ENCODE results near the gene KLHL42. TPM values are rescaled to one million over a fixed set of nuclear protein-coding genes. Genes with fewer than 3 reads are reported as not detected.

KLHL42 gene
- total RNA-seq, 2 experiments from 2014 or later = 12.8 to 13.2 TPM

- Histone ChIP-seq H3K27me3 (ENCODE audit: control insufficient read depth in 1 of 2, insufficient read depth in 2 of 2, low read length in 2 of 2) (no peaks in the 10 kb centered on the region), H3K36me3 (ENCODE audit: insufficient read depth, low read length) (no peaks in the 10 kb centered on the region), H3K9me3 (ENCODE audit: control insufficient read depth in 1 of 2, insufficient read depth in 1 of 2, low read length in 2 of 2) (no peaks in the 10 kb centered on the region), H3K27ac (ENCODE audit: low read depth in 1 of 2, low read length in 2 of 2) (no peak overlapping the region), H3K4me3 (ENCODE audit: low read length) (no peak overlapping the region), H3K4me1 (ENCODE audit: insufficient read depth, low read length) (no peaks in the 10 kb centered on the region)
- H3K4me1 Mint-ChIP-seq (ENCODE audit: low read depth) = peaks cover 25% of the 10 kb centered on the region
- ChIA-PET CTCF (interaction anchor here (1.9 kb wide), 1 partner anchor 12 kb away, joined by 6 read pairs; no protein-coding TSS in a partner anchor), POLR2A (interaction anchor here (1.1 kb wide), 1 partner anchor 28 kb away, joined by 3 read pairs; the partner anchor contains the start of genes KLHL42 and MANSC4)
- intact Hi-C loops (cut with DNase I, micrococcal nuclease) = no loop called here
- ATAC-seq (ENCODE audit: poor library complexity) (no peak), DNase-seq (no peak)
- H3K4me3 Mint-ChIP-seq = no peak overlapping the region
- H3K9me3 Mint-ChIP-seq = no peaks in the 10 kb centered on the region
- H3K27me3 Mint-ChIP-seq = no peaks in the 10 kb centered on the region
- no peak for TF ChIP-seq CTCF (IDR thresholded peaks at IDR 0.05)
- H3K27ac Mint-ChIP-seq = no peak overlapping the region
- no peaks in the 10 kb centered on the region for H3K36me3 Mint-ChIP-seq (ENCODE audit: low read depth)
These were observed 28.8 kb downstream of the KLHL42 start for GRCh38 chr12:27808841-27809240.

GRCh38 chr12:27810756-27811155 is 30.7 kb downstream of the KLHL42 start:
- no peaks in the 10 kb centered on the region for H3K36me3 Mint-ChIP-seq (ENCODE audit: low read depth)
- Histone ChIP-seq H3K4me3 (ENCODE audit: low read length) (no peak overlapping the region), H3K36me3 (ENCODE audit: insufficient read depth, low read length) (no peaks in the 10 kb centered on the region), H3K27me3 (ENCODE audit: control insufficient read depth in 1 of 2, insufficient read depth in 2 of 2, low read length in 2 of 2) (no peaks in the 10 kb centered on the region), H3K4me1 (ENCODE audit: insufficient read depth, low read length) (no peaks in the 10 kb centered on the region), H3K27ac (ENCODE audit: low read depth in 1 of 2, low read length in 2 of 2) (no peak overlapping the region), H3K9me3 (ENCODE audit: control insufficient read depth in 1 of 2, insufficient read depth in 1 of 2, low read length in 2 of 2) (no peaks in the 10 kb centered on the region)
- no peak for ATAC-seq (ENCODE audit: poor library complexity)
- no peak for TF ChIP-seq CTCF (IDR thresholded peaks at IDR 0.05)
- DNase-seq = no peak
- H3K9me3 Mint-ChIP-seq = no peaks in the 10 kb centered on the region
- peaks cover 39% of the 10 kb centered on the region for H3K4me1 Mint-ChIP-seq (ENCODE audit: low read depth)
- intact Hi-C loops (cut with DNase I, micrococcal nuclease) = no loop called here
- no peak overlapping the region for H3K27ac Mint-ChIP-seq
- H3K27me3 Mint-ChIP-seq = no peaks in the 10 kb centered on the region
- no peak overlapping the region for H3K4me3 Mint-ChIP-seq
- ChIA-PET POLR2A (interaction anchor here (1.3 kb wide), 1 partner anchor 30 kb away, joined by 4 read pairs; no protein-coding TSS in a partner anchor), CTCF (no interaction called here)

- Mint-ChIP-seq H3K4me1 (ENCODE audit: low read depth) (peaks cover 21% of the 10 kb centered on the region), H3K27me3 (no peaks in the 10 kb centered on the region), H3K4me3 (no peak overlapping the region), H3K9me3 (no peaks in the 10 kb centered on the region), H3K27ac (no peak overlapping the region), H3K36me3 (ENCODE audit: low read depth) (no peaks in the 10 kb centered on the region)
- Histone ChIP-seq H3K9me3 (ENCODE audit: control insufficient read depth in 1 of 2, insufficient read depth in 1 of 2, low read length in 2 of 2) (no peaks in the 10 kb centered on the region), H3K4me1 (ENCODE audit: insufficient read depth, low read length) (no peaks in the 10 kb centered on the region), H3K4me3 (ENCODE audit: low read length) (no peak overlapping the region), H3K27me3 (ENCODE audit: control insufficient read depth in 1 of 2, insufficient read depth in 2 of 2, low read length in 2 of 2) (no peaks in the 10 kb centered on the region), H3K36me3 (ENCODE audit: insufficient read depth, low read length) (no peaks in the 10 kb centered on the region), H3K27ac (ENCODE audit: low read depth in 1 of 2, low read length in 2 of 2) (no peak overlapping the region)
- TF ChIP-seq CTCF (IDR thresholded peaks at IDR 0.05) = no peak
- intact Hi-C loops (cut with DNase I, micrococcal nuclease) = no loop called here
- ATAC-seq (ENCODE audit: poor library complexity) = no peak
- no peak for DNase-seq
- ChIA-PET POLR2A (no interaction called here), CTCF (interaction anchor here (1.1 kb wide), 1 partner anchor 8 kb away, joined by 3 read pairs; no protein-coding TSS in a partner anchor)
These were observed 32.5 kb downstream of the KLHL42 start for GRCh38 chr12:27812502-27812901.
